Measurements from ENCODE around the gene PCDHA7. TPM values are rescaled to one million over a fixed set of nuclear protein-coding genes. Genes with fewer than 3 reads are reported as not detected.
"Not testable (repeated sequence)": the region's sequence is repeated elsewhere in the genome, so short reads cannot be mapped to it uniquely, and the experiment has no call there.

Gene PCDHA7
- total RNA-seq, 1 donor from 2014 or later: 2.5 TPM

DNA sequence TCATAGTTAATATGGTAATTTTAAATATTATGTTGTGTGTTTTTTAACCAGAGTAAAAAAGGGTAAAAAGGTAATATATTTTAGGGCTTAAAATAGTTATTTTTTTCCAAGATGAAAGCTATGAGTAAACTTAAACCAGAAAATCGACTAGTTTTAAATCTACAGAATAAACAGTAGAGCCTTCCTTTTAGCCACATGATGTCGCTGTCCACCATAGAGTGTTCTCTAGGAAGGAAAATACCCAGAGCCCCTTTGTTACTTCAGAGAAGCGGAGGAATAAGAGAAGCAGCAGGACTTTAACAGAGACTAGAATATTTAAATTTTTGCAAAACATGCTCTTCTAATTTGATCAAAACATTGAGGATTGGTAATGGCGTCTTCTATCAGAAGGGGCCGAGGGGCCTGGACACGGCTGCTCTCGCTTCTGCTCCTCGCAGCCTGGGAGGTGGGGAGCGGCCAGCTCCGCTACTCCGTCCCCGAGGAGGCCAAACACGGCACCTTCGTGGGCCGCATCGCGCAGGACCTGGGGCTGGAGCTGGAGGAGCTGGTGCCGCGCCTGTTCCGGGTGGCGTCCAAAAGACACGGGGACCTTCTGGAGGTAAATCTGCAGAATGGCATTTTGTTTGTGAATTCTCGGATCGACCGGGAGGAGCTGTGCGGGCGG, 39.3 kb upstream of the PCDHA7 start, which contains the start of gene PCDHA2:
PCDHA2 (plus strand) TSS at position 258 of the 664 bp plus-strand sequence.
- Mint-ChIP-seq H3K27me3 (no peaks in the 10 kb centered on the region), H3K9me3 (peaks cover 1% of the 10 kb centered on the region), H3K27ac (peak within 1 kb of the TSS; percentile 51), H3K4me3 (peak within 1 kb of the TSS; percentile 91), H3K4me1 (ENCODE audit: unreplicated experiment) (no peaks in the 10 kb centered on the region), H3K36me3 (peaks cover 5% of the 10 kb centered on the region)
- TF ChIP-seq, protein P1, sequence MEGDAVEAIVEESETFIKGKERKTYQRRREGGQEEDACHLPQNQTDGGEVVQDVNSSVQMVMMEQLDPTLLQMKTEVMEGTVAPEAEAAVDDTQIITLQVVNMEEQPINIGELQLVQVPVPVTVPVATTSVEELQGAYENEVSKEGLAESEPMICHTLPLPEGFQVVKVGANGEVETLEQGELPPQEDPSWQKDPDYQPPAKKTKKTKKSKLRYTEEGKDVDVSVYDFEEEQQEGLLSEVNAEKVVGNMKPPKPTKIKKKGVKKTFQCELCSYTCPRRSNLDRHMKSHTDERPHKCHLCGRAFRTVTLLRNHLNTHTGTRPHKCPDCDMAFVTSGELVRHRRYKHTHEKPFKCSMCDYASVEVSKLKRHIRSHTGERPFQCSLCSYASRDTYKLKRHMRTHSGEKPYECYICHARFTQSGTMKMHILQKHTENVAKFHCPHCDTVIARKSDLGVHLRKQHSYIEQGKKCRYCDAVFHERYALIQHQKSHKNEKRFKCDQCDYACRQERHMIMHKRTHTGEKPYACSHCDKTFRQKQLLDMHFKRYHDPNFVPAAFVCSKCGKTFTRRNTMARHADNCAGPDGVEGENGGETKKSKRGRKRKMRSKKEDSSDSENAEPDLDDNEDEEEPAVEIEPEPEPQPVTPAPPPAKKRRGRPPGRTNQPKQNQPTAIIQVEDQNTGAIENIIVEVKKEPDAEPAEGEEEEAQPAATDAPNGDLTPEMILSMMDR (conservative IDR thresholded peaks at IDR 0.05): peak; percentile 37
- no peak for DNase-seq (ENCODE audit: extremely low spot score, unreplicated experiment)

DNA sequence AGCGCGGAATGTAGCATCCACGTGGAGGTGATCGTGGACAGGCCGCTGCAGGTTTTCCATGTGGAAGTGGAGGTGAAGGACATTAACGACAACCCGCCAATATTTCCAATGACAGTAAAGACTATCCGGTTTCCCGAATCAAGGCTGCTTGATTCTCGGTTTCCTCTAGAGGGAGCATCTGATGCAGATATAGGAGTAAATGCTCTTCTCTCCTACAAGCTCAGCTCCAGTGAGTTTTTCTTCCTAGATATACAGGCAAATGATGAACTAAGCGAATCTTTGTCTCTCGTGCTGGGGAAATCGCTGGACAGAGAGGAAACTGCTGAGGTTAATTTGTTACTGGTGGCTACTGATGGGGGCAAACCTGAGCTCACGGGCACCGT, 38.8 kb upstream of the PCDHA7 start:
- Mint-ChIP-seq H3K4me1 (ENCODE audit: unreplicated experiment) (no peaks in the 10 kb centered on the region), H3K27ac (peak overlapping the region; percentile 51), H3K4me3 (peak overlapping the region; percentile 91), H3K36me3 (peaks cover 5% of the 10 kb centered on the region), H3K27me3 (no peaks in the 10 kb centered on the region), H3K9me3 (peaks cover 4% of the 10 kb centered on the region)
- TF ChIP-seq, protein P1 (conservative IDR thresholded peaks at IDR 0.05): peak; percentile 38
- DNase-seq (ENCODE audit: extremely low spot score, unreplicated experiment): no peak

DNA sequence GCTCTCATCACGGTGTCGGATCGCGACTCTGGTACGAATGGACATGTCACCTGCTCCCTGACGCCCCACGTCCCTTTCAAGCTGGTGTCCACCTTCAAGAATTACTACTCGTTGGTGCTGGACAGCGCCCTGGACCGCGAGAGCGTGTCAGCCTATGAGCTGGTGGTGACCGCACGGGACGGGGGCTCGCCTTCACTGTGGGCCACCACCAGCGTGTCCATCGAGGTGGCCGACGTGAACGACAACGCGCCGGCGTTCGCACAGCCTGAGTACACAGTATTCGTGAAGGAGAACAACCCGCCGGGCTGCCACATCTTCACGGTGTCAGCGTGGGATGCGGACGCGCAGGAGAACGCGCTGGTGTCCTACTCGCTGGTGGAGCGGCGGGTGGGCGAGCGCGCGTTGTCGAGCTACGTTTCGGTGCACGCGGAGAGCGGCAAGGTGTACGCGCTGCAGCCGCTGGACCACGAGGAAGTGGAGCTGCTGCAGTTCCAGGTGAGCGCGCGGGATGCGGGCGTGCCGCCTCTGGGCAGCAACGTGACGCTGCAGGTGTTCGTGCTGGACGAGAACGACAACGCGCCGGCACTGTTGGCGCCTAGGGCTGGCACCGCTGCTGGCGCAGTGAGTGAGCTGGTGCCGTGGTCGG, 37.9 kb upstream of the PCDHA7 start:
- not testable (repeated sequence) for H3K9me3 Mint-ChIP-seq; DNase-seq (ENCODE audit: extremely low spot score, unreplicated experiment); H3K27me3 Mint-ChIP-seq; H3K4me1 Mint-ChIP-seq (ENCODE audit: unreplicated experiment); H3K4me3 Mint-ChIP-seq; H3K36me3 Mint-ChIP-seq; H3K27ac Mint-ChIP-seq

DNA sequence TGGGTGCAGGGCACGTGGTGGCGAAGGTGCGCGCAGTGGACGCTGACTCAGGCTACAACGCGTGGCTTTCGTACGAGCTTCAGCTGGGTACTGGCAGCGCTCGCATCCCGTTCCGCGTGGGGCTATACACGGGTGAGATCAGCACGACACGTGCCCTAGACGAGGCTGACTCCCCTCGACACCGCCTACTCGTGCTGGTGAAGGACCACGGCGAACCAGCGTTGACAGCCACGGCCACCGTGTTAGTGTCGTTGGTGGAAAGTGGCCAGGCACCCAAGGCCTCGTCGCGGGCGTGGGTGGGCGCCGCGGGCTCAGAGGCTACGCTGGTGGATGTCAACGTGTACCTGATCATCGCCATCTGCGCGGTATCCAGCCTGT, 37.4 kb upstream of the PCDHA7 start:
- TF ChIP-seq, protein P1 (conservative IDR thresholded peaks at IDR 0.05): no peak
- no peak for DNase-seq (ENCODE audit: extremely low spot score, unreplicated experiment)
- no peaks in the 10 kb centered on the region for H3K4me1 Mint-ChIP-seq (ENCODE audit: unreplicated experiment)
- no peaks in the 10 kb centered on the region for H3K27me3 Mint-ChIP-seq
- H3K27ac Mint-ChIP-seq: no peak overlapping the region
- H3K9me3 Mint-ChIP-seq: peaks cover 5% of the 10 kb centered on the region
- peaks cover 5% of the 10 kb centered on the region for H3K36me3 Mint-ChIP-seq
- no peak overlapping the region for H3K4me3 Mint-ChIP-seq

DNA sequence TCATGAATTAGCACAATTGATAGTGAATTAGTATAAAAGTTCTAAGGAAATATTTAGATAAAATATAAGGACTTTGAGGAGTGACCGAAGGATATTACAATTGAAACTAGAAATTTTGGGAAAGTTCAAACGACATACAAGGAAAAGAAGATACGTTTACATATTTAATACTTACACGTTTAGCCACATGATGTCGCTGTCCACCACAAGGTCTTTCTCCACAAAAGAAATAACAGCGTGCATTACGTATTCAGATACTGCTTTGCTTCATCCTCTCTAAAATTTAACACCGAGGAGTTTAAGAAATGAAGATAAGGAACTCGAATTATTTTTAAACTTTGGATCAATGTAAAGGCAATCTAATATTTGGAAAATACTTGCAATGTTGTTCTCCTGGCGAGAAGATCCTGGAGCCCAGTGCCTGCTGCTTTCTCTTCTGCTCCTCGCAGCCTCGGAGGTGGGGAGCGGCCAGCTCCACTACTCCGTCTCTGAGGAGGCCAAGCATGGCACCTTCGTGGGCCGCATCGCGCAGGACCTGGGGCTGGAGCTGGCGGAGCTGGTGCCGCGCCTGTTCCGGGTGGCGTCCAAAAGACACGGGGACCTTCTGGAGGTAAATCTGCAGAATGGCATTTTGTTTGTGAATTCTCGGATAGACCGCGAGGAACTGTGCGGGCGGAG, 33.1 kb upstream of the PCDHA7 start, which contains the start of gene PCDHA3:
PCDHA3 (plus strand) TSS at position 242 of the 678 bp plus-strand sequence.
- TF ChIP-seq, protein P1 (conservative IDR thresholded peaks at IDR 0.05): no peak
- Mint-ChIP-seq H3K4me1 (ENCODE audit: unreplicated experiment) (no peaks in the 10 kb centered on the region), H3K4me3 (peak within 1 kb of the TSS; percentile 74), H3K36me3 (peaks cover 12% of the 10 kb centered on the region), H3K27ac (no peak within 1 kb of the TSS), H3K9me3 (peaks cover 5% of the 10 kb centered on the region), H3K27me3 (no peaks in the 10 kb centered on the region)
- no peak for DNase-seq (ENCODE audit: extremely low spot score, unreplicated experiment)

DNA sequence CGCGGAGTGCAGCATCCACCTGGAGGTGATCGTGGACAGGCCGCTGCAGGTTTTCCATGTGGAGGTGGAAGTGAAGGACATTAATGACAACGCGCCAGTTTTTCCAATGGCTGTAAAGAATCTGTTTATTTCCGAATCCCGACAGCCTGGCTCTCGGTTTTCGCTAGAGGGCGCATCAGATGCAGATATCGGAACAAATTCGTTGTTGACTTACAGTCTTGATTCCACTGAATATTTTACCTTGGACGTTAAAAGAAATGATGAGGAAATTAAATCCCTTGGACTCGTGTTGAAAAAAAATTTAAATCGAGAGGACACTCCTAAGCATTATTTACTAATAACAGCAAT, 32.6 kb upstream of the PCDHA7 start:
- Mint-ChIP-seq H3K4me1 (ENCODE audit: unreplicated experiment) (no peaks in the 10 kb centered on the region), H3K9me3 (peaks cover 5% of the 10 kb centered on the region), H3K27ac (no peak overlapping the region), H3K4me3 (no peak overlapping the region), H3K36me3 (peaks cover 12% of the 10 kb centered on the region), H3K27me3 (no peaks in the 10 kb centered on the region)
- no peak for DNase-seq (ENCODE audit: extremely low spot score, unreplicated experiment)
- TF ChIP-seq, protein P1 (conservative IDR thresholded peaks at IDR 0.05): no peak

DNA sequence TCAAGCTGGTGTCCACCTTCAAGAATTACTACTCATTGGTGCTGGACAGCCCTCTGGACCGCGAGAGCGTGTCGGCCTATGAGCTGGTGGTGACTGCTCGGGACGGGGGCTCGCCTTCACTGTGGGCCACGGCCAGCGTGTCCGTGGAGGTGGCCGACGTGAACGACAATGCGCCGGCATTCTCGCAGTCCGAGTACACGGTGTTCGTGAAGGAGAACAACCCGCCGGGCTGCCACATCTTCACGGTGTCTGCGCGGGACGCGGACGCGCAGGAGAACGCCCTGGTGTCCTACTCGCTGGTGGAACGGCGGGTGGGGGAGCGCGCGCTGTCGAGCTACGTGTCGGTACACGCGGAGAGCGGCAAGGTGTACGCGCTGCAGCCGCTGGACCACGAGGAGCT, 31.7 kb upstream of the PCDHA7 start:
- H3K36me3 Mint-ChIP-seq: peaks cover 12% of the 10 kb centered on the region
- H3K9me3 Mint-ChIP-seq: not testable (repeated sequence)

More for the DNA sequence above, 31.7 kb upstream of the PCDHA7 start:
- not testable (repeated sequence) for H3K27ac Mint-ChIP-seq; H3K27me3 Mint-ChIP-seq; DNase-seq (ENCODE audit: extremely low spot score, unreplicated experiment); H3K4me1 Mint-ChIP-seq (ENCODE audit: unreplicated experiment); H3K4me3 Mint-ChIP-seq
